A673 (cell line): ENCODE data around the gene SGPL1. TPM values are rescaled to one million over a fixed set of nuclear protein-coding genes. Genes with fewer than 3 reads are reported as not detected.

Experiments used
- BruUV-seq: library from RNA; stranded (reverse); fragments of 400-500 nt; replicated peaks from 2 replicates; lab custom pipeline; 2021; lab: Mats Ljungman, UMichigan
- CTCF ChIA-PET: fragments of 300-600 bp; sonication (Branson Sonifier 250); formaldehyde crosslinking; loops from one replicate; lab custom pipeline; 2022; ENCODE audit warnings: antibody characterized with exemption; lab: Charles Lee
- POLR2A ChIA-PET: fragments of 300-600 bp; sonication (Branson Sonifier 250); formaldehyde crosslinking; loops from one replicate; lab custom pipeline; 2022; ENCODE audit warnings: antibody characterized with exemption; ENCODE audit not compliant: low non-redundant PET; lab: Charles Lee
- DNase-seq: peaks from one replicate; pipeline ENCODE4 v3.0.0-alpha.2; 2015; ENCODE audit warnings: low spot score
- H3K27ac ChIP-seq: fragments of 200-600 bp; sonication (generic); 2 replicates; pipeline ENCODE4 v1.5.1; 2016; ENCODE audit warnings: mixed run types, low read depth, mild to moderate bottlenecking, mixed read lengths, antibody characterized with exemption, low read length; ENCODE audit not compliant: poor library complexity, severe bottlenecking
- H3K27me3 ChIP-seq: fragments of 200-600 bp; sonication (generic); replicated peaks from 2 replicates; pipeline ENCODE4 v1.6.1; 2017; ENCODE audit warnings: mixed run types, low read depth, mild to moderate bottlenecking, mixed read lengths, antibody characterized with exemption, low read length; ENCODE audit not compliant: insufficient read depth, poor library complexity
- H3K36me3 ChIP-seq: fragments of 200-600 bp; sonication (generic); 2 replicates; pipeline ENCODE4 v1.6.1; 2016; ENCODE audit warnings: mixed run types, mild to moderate bottlenecking, mixed read lengths, antibody characterized with exemption, low read length; ENCODE audit not compliant: insufficient read depth, poor library complexity, severe bottlenecking
- H3K4me1 ChIP-seq: fragments of 200-600 bp; sonication (generic); 2 replicates; pipeline ENCODE4 v1.6.1; 2017; ENCODE audit warnings: mixed run types, mild to moderate bottlenecking, mixed read lengths, antibody characterized with exemption, low read length; ENCODE audit not compliant: insufficient read depth, poor library complexity, severe bottlenecking
- H3K4me3 ChIP-seq: fragments of 200-600 bp; sonication (generic); 2 replicates; pipeline ENCODE4 v1.5.1; 2016; ENCODE audit warnings: low read depth, mixed run types, mild to moderate bottlenecking, mixed read lengths, low read length; ENCODE audit not compliant: poor library complexity, severe bottlenecking
- H3K9me3 ChIP-seq: fragments of 200-600 bp; sonication (generic); 2 replicates; pipeline ENCODE4 v1.6.1; 2016; ENCODE audit warnings: mixed run types, low read depth, mild to moderate bottlenecking, mixed read lengths, antibody characterized with exemption, low read length; ENCODE audit not compliant: poor library complexity, severe bottlenecking
- CTCF ChIP-seq: fragments of 300-800, 200-600 bp; sonication (generic); conservative IDR thresholded peaks from 2 replicates; pipeline ENCODE4 v1.5.1; 2017; ENCODE audit warnings: low read depth, mild to moderate bottlenecking, antibody characterized with exemption, low read length, moderate library complexity, mixed read lengths
- EZH2 ChIP-seq: fragments of 200-600 bp; sonication (generic); IDR thresholded peaks from 2 replicates; pipeline ENCODE4 v1.6.1; 2017; ENCODE audit warnings: borderline replicate concordance, low read depth, mild to moderate bottlenecking, mixed read lengths, antibody characterized with exemption, low read length; ENCODE audit not compliant: poor library complexity, severe bottlenecking
- intact Hi-C: fragments of 100-400 bp; cut with micrococcal nuclease; formaldehyde crosslinking; loops from one replicate; pipeline ENCODE4 v1.10.0; 2022; ENCODE audit not compliant: unreplicated experiment
- total RNA-seq: library from RNA; stranded (reverse); gene quantifications from 2 replicates; pipeline ENCODE4 v1.2.3, GENCODE V29; 2021

The SGPL1 gene
- total RNA-seq, 1 experiment from 2014 or later = 48.6 TPM

- ChIA-PET CTCF (interaction anchor here (0.6 kb wide), 1 partner anchor 729 kb away, joined by 9 read pairs; no protein-coding TSS in a partner anchor), POLR2A (no interaction called here)
- Histone ChIP-seq H3K27ac (no peak overlapping the region), H3K4me1 (no peaks in the 10 kb centered on the region), H3K4me3 (no peak overlapping the region), H3K27me3 (no peaks in the 10 kb centered on the region), H3K36me3 (no peaks in the 10 kb centered on the region), H3K9me3 (no peaks in the 10 kb centered on the region)
- no peak for DNase-seq
- TF ChIP-seq CTCF = no peak
- no peak for TF ChIP-seq EZH2
- intact Hi-C loops = no loop called here
- no TSS peak for BruUV-seq
These were observed 104.8 kb downstream of the SGPL1 start for GRCh38 chr10:70920519-70920918.

GRCh38 chr10:70921285-70921684 is 105.5 kb downstream of the SGPL1 start:
- TF ChIP-seq EZH2 = no peak
- TF ChIP-seq CTCF = no peak
- Histone ChIP-seq H3K27me3 (no peaks in the 10 kb centered on the region), H3K4me3 (no peak overlapping the region), H3K4me1 (no peaks in the 10 kb centered on the region), H3K36me3 (no peaks in the 10 kb centered on the region), H3K9me3 (no peaks in the 10 kb centered on the region), H3K27ac (no peak overlapping the region)
- ChIA-PET POLR2A (no interaction called here), CTCF (interaction anchor here (0.7 kb wide), 1 partner anchor 143 kb away, joined by 5 read pairs; no protein-coding TSS in a partner anchor)
- DNase-seq = peak; percentile 17
- intact Hi-C loops = no loop called here
- no TSS peak for BruUV-seq

GRCh38 chr10:70923696-70924095 is 107.9 kb downstream of the SGPL1 start:
- TF ChIP-seq EZH2 = no peak
- TF ChIP-seq CTCF = no peak
- CTCF ChIA-PET = no interaction called here
- Histone ChIP-seq H3K4me1 (peaks cover 7% of the 10 kb centered on the region), H3K4me3 (no peak overlapping the region), H3K27me3 (no peaks in the 10 kb centered on the region), H3K36me3 (no peaks in the 10 kb centered on the region), H3K9me3 (no peaks in the 10 kb centered on the region), H3K27ac (no peak overlapping the region)
- POLR2A ChIA-PET = no interaction called here
- DNase-seq = no peak
- BruUV-seq = no TSS peak
- intact Hi-C loops = loop anchor here (2.0 kb wide), 1 partner anchor 361 kb away; no protein-coding TSS in a partner anchor
